ENCODE measurements around the gene A1BG.

DNA sequence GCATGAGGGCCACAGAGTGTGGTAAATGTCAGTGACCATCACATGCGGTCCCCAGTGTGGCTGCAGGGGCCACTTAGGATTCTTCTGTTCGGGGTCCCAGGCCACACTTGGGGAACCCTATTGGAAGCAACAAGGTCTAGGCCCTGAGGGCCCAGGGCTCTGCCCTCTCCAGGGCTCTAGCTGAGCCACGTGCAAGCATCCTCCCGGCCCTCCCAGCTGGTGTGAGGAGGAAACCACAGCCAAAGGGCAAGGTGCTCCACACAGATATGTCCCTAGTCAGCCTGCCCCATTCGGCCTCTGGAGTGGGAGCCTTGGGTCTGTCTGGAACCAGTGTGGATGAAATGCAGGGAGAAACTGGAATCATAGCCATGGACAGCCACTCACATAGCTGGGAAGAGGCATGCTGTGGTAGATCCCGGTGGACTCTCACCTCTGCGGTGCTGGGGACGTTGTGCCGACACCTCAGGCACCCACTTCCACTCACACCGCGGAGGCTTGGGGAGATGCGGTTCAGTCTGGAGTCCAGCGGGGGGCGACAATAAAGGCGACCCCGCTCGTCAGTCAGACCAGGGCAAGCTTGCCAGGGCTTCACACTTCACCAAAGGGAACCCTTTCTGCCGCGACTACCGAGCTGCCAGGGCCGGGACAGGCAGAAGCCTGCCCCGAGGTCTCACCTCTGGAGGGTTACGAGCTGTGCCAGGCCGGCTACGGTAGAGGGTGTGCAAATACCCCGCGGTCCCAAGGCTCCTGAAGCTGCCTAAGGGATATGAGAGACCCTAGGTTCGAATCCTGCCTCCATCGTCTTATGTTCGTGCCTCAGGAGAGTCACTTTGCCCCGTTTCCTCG is 13.5 kb upstream of the A1BG start:
- TF ChIP-seq, protein P1, sequence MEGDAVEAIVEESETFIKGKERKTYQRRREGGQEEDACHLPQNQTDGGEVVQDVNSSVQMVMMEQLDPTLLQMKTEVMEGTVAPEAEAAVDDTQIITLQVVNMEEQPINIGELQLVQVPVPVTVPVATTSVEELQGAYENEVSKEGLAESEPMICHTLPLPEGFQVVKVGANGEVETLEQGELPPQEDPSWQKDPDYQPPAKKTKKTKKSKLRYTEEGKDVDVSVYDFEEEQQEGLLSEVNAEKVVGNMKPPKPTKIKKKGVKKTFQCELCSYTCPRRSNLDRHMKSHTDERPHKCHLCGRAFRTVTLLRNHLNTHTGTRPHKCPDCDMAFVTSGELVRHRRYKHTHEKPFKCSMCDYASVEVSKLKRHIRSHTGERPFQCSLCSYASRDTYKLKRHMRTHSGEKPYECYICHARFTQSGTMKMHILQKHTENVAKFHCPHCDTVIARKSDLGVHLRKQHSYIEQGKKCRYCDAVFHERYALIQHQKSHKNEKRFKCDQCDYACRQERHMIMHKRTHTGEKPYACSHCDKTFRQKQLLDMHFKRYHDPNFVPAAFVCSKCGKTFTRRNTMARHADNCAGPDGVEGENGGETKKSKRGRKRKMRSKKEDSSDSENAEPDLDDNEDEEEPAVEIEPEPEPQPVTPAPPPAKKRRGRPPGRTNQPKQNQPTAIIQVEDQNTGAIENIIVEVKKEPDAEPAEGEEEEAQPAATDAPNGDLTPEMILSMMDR (IDR thresholded peaks at IDR 0.05 in 8 of 11, conservative IDR thresholded peaks at IDR 0.05 in 3 of 11), result no peak
- TF ChIP-seq POLR2A (IDR thresholded peaks at IDR 0.05) (no peak), POLR2AphosphoS5 (IDR thresholded peaks at IDR 0.05) (no peak)

Measured in spleen (tissue), 7 donors.